HG03558 (cell line): Measurements from ENCODE around the gene ETV3.

ENCODE experiments used
- ATAC-seq: cut with Tn5 transposase; IDR thresholded peaks from one replicate; pipeline ENCODE4 v1.9.1; 2021; ENCODE audit warnings: moderate number of reproducible peaks; ENCODE audit not compliant: unreplicated experiment; ENCODE audit errors: extremely low read depth

ETV3 gene

GRCh38 chr1:157163273-157164127, 25.3 kb upstream of the ETV3 start:
- ATAC-seq = no peak

DNA sequence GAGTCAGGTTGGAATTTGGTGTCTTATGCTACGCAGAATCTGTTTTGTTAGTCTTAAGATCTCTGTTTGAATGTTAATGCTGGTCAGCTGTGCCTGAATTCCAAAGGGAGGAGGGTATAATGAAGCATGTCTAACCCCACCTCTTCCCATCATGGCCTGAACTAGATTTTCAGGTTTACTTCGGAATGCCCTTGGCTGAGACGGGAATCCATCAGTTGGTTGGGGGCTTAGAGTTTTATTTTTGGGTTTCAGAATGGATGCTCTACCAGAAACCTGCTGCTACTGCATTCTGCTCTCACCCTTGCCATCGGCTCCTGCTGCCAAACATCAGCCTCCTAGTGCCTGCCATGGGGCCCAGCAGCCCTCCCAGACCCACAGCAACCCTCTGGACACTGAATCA, 24.1 kb upstream of the ETV3 start:
- ATAC-seq = no peak

- no peak for ATAC-seq
These were observed 23.7 kb upstream of the ETV3 start for GRCh38 chr1:157161901-157162300.

DNA sequence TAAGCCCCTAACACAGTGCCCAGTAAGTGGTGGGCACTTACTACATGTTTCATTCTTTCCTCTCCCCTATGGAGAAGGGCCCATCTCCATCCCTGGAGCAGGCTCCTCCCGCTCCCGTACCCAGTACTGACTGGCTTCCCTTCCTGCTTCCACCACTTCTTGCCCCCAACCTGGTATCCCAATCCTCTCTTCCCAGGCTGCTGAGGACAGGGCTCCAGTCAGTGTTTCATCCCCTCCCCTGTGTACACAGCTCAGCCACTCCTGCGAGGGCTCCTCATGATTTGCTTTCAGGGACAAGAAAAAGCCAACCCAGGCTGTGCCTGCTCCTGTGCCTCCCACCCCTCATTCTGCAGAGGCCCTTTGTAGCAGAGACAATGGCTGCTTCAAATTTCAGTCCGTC, 20.8 kb upstream of the ETV3 start:
- no peak for ATAC-seq

DNA sequence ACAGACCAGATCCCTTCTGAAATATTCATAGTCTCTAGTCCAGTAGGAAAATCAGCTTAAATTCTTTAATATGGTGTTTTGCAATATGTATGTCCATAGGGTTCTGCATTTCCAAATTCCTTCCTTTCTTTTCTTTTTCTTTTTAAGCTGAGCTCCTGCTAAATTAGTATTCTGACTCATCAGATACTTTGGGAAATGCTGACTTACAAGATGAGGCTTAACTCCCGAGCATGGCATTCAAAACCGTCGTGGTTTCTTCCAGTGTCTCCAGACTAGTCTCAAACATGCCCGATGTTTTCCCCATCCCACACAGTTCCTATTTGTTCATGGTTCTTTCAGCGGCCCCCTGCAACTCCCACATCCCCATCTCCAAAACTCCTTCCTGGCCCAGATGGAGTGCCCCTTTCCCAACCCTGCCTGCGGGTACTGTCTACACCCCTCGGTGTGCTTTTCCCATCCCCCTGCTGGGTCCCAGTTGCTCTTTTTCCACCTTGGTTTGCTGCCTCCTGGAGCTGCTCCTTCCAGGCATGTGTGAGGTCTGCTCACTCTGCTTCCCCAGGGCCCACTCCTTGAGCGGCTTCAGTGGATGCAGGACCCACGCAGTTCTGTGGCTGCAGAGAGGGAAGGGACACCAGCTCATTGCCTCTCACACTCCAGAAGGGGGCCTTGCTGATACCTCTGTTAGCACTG, 19.5 kb upstream of the ETV3 start:
- no peak for ATAC-seq

DNA sequence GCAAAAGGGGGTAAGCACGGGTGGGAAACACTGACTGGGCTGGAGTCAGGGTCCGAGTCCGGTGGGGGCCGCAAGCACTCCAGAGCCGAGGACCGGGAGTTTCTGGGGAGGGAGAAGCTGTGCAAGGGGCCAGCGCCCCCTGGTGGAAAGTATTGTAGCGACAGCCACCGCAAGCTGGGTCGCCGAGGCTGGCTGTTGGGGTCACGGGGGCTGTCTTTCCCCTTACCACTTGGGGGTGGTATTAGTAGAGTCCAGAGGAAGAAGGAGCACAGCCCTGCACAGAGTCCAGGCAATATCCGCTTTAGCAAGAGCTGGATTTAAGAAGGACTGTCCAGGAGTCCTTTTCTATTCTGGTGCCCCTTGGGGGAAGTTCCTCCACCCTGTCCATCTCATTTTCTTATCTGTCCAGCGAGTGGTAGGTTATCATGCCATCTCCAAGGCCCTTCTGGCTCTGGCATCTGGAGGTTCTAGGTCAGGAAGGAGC, 17.9 kb upstream of the ETV3 start:
- no peak for ATAC-seq

DNA sequence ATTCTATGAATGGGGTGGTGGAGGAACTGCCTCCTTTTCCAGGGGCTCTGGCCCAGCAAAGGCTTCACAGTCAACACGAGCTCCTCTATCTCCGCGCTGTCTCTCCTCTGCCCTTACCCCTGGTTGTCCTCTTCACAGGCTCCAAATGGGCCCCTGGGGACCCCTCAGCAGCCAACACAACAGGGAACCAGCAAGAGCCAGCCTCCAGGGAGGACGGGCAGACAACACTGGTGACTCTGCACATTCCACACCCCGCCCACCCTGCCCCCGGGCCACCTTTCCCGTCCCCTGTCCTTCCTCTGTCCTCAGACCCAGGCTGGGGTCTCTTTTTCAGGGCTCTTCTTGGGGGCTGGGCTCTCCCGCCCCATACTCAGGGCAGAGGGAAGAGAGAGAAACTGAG, 17.5 kb upstream of the ETV3 start:
- no peak for ATAC-seq

DNA sequence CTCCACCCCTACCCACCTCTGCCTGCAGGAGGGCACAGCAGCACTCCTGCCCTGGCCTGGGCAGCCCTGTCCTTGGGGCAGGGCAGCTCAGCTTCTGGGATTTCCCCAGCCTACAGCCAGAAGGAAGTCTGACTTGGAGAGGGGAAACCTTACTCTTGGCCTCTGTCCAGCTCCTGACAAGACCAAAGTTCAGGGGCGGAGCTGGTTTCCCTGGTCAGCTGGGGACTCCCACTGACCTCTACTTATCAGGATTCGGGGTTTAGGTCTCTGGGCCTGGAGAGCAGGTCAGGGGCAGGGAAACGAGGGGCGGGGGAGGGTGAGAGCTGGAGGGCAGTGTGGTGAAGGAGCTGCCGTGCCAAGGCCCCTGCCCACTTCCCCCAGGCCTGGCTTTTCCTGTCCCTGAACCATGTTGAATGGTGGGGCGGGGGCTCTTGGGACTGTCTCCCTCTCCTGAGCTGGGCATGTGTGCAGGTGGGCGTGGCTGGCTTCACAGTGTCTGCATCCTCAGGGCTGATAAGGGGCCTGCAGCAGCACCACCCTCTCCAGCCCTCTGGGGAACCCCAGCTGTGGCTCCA, 16.8 kb upstream of the ETV3 start:
- no peak for ATAC-seq

- no peak for ATAC-seq
These were observed 16.1 kb upstream of the ETV3 start for GRCh38 chr1:157154291-157154690.

DNA sequence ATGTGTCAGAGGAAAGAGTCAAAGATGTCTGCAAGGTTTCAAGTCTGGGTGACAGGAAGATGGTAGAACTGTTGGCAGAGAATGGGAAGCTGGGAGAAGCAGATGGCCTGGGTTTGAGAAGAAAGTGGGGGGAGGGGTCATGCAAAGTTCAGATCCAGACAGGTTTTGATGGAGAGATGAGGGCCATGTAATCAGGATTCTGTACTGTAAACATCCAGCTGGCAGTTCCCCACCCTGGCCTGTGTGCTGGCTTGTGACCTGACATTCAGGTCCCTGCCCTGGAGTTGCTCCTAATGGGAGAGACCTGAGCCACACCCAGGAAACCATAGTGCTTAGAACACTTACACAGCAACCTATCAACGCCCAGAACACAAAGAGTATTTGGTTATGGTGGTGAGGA, 15.6 kb upstream of the ETV3 start:
- no peak for ATAC-seq

DNA sequence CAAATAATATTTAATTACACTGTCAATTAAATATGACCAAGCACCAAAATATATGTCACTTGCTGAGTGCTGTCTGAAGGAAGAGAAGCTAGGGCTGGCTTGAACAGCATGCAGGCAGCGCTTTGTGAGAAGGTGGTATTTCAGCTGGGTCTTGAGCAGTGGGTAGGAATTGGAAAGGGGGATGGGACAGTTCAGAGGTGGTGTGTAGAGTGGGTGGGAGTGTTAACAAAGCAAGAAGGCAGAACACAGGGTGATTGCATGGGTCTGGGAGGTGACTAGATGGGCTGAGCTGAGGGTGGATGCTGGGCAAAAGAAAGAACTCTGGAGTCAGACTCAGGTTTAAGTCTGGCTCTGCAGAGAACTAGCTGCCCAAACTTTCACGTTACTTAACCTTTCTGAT, 14.3 kb upstream of the ETV3 start:
- no peak for ATAC-seq

GRCh38 chr1:157151506-157151905, 13.3 kb upstream of the ETV3 start:
- no peak for ATAC-seq

GRCh38 chr1:157151073-157151472, 12.9 kb upstream of the ETV3 start:
- ATAC-seq = no peak

- no peak for ATAC-seq
These were observed 12.4 kb upstream of the ETV3 start for GRCh38 chr1:157150631-157151030.

DNA sequence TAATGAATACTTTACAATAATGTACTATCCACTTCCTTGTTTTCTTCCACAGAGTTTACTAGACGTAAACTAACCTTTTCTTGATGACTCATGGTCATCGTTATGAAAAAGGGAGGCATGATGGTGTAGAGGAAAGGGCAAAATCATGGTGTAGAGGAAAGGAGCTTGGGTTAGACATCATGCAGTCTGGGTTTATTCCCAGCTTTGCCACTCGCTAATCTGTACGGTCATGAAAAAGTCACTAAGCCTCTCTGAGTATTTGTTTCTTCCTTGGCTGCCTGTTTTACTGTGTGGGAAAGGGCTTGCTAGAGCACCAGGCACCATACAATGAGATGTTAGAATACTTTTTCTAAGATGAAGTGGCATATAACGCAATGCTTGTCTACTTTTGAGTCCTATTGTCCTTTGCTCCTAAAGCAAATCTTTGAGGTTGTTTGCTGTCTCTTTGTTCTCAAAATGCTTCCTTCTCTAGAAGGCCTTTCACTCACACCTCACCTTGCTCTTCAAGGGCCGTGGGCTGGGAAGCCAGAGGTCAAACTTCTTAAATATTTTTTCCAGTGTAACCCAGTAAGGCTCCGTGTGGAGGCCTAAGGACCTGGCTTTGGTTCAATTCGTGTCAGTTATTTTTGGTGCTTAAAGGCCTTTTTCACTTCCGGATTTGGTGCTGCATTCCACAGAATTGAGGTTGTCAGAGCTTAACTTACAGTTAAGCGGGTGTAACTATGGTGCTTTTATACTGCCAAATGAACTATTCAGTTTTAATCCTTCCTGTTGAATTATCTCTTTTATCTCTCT, 9.9 kb upstream of the ETV3 start:
- no peak for ATAC-seq

DNA sequence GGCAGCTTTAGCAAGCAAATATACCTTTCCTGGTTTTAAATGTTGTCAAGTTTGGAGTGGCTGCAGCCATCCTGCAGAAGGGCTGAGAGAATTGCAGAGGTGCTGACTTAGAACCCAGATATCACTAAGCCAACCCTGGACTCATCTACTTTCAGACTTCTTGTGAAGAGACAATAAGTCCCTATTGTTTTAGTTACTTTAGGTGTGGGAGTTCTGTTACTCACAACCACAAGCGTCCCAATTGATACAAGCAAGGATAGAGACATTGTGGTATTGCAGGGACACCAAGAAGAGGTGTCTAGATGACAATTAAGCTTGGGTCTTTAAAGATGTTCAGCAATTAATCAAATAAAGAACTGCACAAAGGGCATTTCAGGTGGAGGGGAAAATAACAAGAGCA, 8.8 kb upstream of the ETV3 start:
- ATAC-seq = no peak

- no peak for ATAC-seq
These were observed 8.0 kb upstream of the ETV3 start for GRCh38 chr1:157146244-157146643.

GRCh38 chr1:157145076-157145475, 6.9 kb upstream of the ETV3 start:
- no peak for ATAC-seq

- ATAC-seq = no peak
These were observed 6.3 kb upstream of the ETV3 start for GRCh38 chr1:157144509-157144908.

GRCh38 chr1:157142765-157143423, 4.7 kb upstream of the ETV3 start:
- ATAC-seq = no peak
